SIG-M5 treated with dmso at 0.1 percent for 504 hours (cell line): ENCODE results near the gene ETS1.

Experiments used
- DNase-seq: peaks from one replicate; lab custom pipeline; 2025; ENCODE audit not compliant: unreplicated experiment; lab: John Stamatoyannopoulos, UW

Gene ETS1

DNA sequence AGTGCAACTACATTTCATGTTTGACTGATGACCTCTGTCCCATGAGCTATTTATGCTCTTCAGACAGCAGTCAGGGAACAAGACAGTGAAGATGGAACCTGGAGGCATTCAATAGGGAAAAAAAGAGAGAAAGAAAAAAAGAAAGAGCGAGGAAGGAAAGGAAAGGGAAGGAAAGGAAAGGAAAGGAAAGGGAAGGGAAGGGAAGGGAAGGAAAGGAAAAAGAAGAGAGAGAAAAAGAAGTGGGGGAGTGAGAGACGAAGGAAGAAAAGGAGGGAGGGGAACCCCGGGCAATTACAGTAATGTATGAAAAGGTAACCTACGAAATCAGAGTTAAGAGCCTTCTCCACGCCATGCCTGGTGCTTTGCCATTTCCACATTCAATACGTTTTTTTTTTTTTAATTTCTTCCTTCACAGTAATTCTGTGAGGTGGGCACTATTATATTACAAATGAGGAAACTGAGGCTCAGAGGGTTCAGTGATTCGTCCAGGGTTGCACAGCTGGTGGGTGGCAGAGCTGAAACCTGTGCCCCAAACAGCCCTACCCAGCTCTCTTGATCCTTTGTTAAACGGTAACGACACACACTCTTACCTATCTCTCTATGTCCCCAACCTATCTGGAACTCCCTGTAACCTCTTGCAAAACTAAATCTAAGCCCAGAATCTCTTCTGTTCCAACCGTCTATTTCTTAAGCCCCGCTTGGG is 39.3 kb downstream of the ETS1 start:
- no peak for DNase-seq

DNA sequence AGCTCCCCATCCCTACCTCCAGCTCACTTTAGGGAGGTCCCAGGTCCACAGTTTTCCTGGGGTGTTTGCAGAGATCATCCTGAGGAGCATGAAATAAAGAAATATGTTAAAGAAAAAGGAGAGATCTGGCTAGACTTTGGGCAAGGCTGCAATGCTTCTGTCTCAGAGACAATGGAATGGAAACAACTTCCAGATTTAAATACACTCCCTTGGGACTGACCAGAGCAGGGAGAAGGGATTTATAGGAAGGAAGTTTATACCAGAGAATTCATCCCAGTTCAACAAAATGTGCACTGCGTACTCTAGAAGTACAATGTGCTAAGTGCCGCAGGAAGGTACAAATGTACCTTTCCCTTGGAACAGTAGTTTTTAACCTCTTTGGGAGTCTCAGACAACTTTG is 40.4 kb downstream of the ETS1 start:
- DNase-seq: no peak

DNA sequence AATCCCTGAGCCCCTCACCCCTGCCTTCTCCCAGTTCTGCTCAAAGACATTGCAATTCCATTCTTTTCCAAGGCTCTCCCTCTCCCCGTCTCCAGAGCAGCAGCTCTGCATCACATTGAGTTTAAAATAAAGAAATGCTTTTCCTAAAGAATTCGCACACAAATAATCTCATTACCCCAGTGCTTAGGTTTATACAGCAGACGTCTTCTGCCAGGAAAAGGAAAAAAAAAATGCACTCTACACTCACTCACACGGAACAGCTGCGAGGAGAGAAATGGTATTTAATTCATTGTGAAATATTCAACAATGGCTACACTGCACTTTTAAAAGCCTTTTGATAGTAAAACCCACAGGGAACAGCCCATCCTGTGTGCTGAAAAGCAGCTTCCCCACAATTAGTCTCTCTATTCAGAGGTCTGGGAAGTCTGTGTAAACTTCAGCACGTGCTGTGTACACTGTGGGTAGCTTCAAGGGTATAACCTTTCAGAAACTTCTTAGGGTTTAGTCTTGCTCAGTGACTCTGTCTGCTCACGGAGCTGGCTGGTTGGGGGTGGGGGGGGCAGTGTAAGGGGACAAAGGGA is 42.8 kb downstream of the ETS1 start:
- DNase-seq: no peak

DNA sequence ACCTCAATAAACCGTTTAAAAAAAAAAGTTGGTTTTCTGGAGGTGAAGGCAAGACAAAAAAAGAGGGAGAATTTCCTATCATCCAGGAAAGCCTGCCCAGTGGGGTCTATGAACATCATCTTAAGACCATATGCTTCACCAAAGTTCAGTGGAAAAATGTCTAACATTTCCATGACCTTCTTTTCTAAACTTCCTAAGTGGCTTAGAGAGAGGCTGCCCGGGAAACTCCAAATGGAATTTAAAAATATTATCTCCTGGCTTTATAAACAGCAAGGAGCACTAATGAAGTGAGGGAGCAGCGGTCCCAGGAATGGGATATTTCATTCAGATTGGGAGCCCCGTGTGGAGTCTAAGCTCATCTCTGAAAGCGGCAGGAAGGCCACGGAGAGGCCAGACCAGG is 46.9 kb downstream of the ETS1 start:
- no peak for DNase-seq

DNA sequence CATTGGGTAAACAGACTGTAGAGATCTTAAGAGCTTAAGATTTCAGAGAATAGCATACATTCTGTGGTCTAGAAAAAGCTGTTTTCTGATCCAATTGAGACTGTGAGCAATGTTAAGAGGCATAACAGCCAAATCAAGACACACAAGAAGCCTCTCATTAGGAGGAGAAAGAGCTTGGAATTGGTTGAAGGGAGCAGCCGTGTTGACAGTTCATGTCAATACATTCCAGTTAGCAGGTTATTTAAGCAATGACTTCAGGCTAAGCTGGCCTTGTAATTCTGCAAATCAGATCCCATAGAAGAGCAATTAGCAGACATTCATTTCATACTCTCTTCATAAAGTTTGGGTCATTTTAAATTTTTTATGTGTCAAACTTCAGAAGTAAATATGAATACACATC is 50.9 kb downstream of the ETS1 start:
- no peak for DNase-seq

DNA sequence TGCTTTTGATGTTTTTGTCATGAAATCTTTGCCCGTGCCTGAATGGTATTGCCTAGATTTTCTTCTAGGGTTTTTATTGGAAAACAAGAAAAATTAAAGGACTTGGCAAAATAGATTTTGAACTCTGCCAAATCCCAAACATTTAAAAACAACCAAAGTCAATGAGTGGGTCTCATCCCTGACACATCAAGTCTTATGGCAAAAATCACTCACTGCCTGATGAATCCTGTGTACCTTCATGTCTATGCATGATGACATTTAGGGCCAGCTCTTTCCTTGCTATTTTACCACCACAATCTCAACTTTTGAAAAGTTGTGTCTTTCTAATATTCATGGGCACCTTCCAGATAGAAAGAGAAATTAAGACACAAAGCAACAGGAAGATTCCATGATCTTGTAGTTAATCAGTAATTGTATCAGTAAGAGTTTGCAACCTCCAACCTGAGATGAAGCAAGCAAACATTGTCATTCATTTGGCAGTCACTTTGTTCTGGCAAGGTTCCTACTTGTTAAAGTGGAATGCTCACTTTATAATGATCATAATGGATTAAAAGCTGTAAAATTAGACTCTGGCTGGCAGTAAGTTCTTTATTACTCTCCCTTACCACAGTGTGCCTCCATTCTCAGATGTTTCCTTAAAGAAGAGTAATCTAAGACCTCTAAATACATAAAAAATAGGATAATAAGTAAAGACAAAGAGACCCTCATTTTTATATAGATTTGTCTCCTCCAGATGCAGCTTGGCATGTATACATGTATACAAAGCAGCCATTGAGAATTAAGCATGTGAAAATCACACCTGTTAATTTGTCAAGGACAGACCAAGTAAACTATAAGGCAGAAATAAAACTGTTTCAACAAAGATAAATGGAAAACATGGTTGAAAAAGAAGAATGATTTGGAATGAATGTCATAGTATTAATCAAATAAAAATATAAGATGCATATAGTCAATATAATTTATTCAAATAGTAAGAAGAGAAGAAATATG is 51.6 kb downstream of the ETS1 start:
- DNase-seq: no peak

DNA sequence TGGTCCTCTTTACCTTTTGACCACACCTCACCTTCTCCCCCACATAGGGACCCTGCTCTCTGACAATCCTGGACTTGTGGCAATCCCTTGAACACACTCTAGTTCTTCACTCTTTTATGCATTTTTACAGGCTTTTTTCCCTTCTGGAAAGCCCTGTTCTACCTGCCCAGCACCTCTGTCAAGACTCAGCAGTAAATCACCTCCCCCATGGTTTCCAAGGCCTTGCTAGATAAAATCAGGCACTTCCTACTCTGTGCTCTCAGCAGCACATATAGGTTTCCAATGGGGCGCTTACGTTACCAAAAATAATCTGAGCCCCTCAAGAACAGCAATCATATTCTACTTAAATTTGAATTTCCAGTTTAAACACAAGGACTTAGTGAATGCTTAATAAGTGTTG is 53.9 kb downstream of the ETS1 start:
- DNase-seq: no peak

DNA sequence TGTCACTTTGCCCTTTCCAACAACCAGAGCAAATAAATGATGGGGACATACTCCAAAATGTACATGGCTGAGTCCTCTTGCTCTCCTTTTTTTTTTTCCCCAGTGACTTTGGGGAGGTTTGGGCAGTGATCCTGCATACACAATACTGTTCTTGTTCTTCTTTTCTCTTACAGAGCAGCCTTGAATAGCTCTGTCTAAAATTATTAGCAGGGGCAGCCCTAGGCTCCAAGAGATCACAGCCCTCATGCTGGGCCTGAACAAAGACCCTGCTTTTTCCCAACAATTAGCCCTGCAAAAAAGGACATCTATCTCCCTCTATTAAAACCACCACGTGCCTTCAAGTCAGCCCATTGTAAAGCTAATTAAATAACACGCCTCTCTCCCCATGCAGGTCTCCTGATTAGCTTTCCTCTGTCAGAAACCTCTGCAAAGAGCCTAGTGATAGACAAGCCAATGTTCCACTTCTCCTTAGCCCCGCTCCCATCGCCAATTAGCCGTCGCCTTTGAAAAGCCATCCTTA is 54.7 kb downstream of the ETS1 start:
- DNase-seq: no peak

DNA sequence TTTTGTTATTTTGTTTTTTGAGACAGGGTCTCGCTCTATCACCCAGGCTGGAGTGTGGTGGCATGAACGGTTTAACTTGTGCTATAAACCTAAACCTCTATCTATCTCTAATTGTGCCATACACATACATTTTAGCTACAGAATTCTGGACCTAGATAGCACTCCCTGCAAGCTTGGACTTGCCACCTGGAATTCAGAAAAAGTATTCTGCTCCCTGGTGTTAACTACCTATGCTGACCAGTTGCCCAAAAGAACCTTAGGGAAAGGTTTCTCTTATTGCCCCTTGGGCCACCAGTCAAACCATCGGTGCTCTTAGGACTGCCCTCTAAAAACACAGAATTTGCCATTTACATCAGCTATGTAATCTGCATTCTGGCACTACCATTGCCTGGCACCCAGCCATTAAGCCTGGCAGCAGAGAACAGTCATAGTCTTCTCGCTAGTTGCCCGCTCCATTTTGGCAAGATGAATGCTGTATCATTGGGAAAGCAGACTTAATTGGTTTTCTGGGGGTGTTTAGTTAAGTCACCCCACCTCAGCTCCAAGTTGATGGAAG is 55.3 kb downstream of the ETS1 start:
- DNase-seq: no peak

DNA sequence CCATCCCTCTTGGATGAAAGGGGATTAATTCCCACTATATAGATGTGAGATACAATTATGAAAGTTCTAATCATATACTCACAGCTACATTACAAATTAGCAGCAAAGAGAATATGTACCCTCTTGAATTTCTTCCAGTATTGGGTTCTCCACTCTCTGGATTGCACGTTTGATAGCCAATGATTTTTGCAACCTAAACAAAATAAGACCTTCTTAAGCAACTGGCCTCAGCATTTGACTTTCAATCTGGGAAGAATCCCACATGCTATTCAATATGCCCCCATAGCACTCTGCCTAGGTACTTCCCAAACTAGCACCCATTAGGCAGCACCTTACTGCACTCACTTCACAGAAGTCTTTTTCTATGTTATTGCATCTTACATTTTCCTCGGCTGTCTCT is 55.8 kb downstream of the ETS1 start:
- DNase-seq: no peak

DNA sequence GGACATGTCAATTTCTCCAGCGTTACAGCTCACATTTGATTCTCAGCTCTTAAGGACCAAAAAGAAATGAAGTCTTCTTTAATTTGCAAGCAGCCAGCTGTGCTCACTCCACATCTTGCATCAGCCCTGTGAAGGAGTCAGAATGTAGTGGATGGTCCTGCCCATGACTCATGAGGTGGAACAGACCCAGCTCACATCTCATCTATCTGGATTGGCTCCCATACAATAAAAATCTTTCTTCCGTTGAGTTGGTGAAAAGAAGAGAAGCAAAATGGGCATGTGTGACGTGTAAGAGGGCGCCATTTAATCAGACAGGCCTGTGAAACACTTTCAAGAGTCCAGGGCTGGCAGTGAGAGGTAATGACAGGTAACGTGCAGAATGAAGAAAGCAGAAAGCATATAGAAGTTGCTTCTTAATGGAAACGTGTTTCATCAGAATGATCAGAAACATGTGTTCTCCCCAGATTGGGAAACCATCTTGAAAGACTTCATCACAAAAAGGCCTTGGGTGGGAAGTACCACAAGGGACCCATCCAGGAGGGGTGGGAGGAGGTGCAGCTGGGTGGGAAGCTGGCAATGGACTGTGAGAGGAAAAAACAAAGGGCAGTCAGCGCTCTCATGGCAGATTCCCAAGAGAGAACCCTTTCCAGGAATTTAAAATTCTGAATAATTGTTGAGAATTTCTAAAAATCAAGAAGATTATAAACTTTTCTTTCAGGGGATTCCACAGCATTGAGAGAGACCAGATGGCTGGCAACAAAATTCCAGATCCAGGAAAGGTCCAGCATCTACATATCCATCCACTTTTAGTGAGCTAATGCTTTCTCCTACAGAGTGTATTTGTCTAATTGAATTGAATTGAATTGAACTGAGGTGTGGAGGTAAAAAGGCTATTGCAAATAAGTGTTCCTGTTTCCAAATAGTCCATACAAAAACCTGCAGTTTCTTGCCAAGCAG is 57.0 kb downstream of the ETS1 start:
- DNase-seq: no peak

DNA sequence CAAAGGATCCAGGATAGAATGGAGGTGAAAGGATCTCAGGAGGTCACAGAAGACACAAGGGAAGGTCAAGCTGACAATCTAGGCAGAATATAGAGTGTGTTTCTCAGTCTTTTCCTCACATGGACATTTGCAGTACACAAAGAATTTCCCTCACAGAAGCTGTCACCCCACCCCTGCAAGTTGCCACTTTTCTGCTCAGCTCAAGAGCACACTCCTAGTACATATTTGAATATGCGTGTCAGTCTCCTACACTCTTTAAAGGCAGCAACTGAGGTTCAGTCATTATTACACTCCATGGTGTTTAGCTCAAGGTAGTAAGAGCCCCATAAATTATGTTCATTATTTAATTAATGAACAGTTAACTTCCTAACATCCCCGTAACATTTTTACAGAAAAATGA is 59.1 kb downstream of the ETS1 start:
- no peak for DNase-seq

DNA sequence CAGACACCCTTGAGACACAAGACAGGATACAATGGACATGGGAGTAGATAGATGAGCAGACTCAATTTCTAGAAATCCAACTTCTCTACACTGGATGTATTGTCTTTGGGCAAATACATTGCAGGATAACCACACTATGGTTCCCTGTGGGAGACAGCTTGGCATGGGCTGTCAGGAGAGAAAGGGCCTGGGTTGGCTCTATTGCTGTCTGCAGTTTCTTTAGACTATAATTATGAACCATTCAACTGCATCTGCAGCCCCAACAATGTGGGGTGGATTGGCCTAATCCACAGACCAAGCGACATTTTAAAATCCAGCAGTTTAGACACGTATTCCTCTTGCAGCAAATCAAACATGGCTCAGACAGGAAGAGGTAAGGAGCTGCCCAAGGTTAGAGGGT is 60.3 kb downstream of the ETS1 start:
- no peak for DNase-seq

DNA sequence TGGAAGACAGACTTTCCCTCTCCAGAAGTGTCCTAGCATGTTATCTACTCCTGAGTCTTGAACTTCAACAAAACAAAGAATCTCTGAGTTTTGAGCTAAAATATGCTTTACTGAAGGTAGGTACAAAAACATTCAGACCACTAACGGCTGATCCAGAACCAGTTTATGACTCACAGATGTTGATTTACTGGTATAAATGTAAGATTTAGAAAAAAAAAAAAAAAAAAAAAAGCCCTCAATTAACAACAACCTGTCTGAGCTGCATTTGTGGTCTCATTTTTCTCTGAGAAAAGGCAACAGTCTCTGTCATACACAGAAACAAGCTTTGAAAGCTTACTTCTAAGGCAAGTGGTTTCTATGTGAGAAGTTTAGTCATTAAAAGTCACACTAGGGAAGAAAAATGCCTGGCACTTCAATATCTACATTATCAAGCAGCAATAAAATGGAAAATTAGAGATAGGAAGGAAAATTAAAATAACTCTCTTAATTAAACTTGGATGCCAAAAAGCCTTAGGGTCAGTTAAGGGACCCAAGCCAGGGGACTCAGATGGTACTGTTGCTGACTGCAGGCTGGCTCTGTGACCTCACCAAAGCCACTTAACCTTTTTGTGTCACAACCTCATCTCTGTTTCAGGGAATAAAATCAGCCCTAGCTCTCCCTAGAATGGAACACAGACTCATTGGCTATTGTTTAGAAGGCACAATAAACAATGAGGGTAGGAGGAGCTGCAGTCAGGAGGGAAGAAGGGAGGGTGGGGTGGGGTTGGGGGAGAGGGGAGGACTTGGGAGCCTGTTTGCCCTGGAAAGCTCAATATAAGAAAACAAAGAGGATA is 61.7 kb downstream of the ETS1 start:
- DNase-seq: no peak

DNA sequence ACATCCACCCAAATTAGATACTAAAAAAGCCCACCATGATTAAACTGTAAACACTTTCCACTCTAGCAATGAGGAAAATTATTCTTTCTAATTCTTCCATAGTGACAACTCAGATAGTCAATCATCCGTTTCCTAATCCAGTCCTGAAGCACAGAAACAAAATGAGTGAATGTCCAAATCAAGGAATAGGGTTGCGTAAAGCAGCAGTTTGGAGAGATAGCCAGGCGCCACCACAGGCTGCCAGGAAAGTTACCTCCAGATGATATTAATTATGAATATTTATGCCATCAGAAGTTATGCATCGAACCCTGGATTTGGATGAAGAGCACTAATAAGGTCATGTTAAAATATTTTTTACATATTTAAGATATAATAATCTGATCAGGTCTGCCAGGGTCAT is 63.2 kb downstream of the ETS1 start:
- no peak for DNase-seq

DNA sequence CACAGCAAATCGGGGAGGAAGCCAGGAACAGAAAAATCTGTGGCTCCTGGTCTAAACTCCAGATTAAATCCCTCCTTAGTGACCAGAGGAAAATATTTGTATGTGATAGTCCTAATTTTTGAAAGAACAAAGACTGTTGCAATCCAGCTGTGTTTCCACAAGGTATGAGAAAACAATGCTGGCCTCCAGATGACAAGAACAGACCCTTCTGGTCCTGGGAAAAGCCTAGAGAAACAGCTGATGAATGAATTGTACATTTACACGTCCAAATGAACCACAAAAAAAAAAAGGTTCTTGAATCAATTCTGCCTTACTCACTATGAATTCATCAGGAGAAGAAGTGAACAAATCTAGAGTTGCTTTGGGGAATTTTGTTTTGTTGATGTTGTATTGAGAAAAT is 63.7 kb downstream of the ETS1 start:
- no peak for DNase-seq

DNA sequence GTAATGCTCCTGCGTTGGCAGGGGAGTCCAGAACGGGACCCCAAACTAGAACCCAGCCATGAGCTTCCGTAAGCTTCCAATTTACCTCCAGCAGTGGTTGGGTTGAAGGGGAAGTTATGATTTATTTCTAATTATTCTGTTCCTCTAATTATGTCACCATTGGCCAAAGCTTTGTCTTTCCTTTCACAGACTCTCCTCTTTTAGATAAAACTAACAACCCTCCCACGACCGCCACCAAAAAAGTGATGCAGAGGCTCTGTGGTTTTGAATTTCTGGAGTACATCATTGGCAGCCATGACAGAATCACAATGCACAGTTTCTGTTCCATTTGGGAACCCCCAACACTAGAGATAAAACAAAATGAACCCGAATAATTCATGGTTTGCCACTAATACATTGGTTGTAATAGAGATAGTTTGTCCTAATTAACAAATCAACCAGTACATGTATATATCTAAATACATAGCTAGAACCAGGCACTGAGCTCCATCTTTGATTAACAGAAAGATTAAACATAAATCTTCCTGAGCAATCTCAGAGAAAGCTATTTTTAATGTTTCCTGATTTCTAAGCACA is 64.3 kb downstream of the ETS1 start:
- DNase-seq: no peak

DNA sequence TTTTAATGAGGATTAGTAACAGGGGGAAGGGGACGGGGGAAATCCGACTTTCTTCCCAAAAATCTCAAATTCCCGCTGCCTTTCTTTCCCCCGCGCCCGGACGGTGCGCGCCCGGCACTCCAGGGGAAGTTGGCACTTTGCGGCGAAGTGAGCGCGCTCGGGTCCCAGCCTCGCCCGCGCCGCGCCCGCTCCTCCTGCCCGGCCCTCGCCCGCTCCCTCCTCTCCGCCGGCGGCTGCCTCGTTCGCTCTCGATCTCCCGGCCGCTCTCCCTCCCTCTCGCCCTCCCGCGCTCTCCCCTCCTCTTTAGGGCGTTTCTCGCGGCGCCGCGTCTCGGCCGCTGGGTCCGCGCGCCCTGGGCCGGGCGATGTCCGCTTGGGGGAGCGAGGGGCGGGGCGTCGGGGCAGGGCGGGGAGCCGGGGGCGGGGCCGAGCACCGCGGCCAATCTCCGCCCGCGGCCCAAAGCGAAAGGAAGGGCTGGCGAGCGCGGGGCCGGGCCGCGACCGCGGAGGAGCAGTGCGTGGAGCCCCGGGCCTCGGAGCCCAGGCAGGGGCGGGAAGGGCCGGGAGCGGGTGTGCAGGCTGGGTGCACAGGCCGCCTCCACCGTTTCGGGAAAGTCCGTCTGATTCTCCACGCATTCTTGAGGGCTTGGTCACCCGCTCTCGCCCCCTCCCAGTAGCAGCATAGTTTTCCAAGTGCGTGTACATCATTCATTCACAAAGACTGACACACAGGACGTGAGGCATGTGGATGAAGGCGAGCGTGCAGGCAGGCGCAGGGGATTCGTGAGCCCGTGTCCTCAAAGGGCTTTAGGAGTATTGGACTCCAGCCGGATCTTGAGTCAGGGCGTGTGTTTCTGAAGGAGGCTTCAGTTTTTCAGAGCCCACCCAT is 65.1 kb downstream of the ETS1 start:
- DNase-seq: peak; percentile 57
